Activated naive CD8-positive, alpha-beta T cell treated with anti-CD3 and anti-CD28 coated beads, Interleukin-2, amount 50 U/mL, for 24 hours (primary cell): ENCODE results near the gene RHBDD1.

Experiments used
- ATAC-seq: fragments of 150-1000 bp; cut with Tn5 transposase; one replicate; pipeline ENCODE4 v1.10.0; 2021
- DNase-seq: peaks from one replicate; pipeline ENCODE4 v3.0.0; 2021
- H3K27ac Mint-ChIP-seq: one replicate; pipeline ENCODE4 v1.8.0; 2021; ENCODE audit warnings: mild to moderate bottlenecking, mixed read lengths
- H3K27me3 Mint-ChIP-seq: one replicate; pipeline ENCODE4 v1.8.0; 2021; ENCODE audit warnings: mixed read lengths
- H3K36me3 Mint-ChIP-seq: one replicate; pipeline ENCODE4 v1.8.0; 2021; ENCODE audit warnings: low read depth, mixed read lengths
- H3K4me1 Mint-ChIP-seq: one replicate; pipeline ENCODE4 v1.8.0; 2021; ENCODE audit warnings: mixed read lengths
- H3K4me3 Mint-ChIP-seq: one replicate; pipeline ENCODE4 v1.8.0; 2021; ENCODE audit warnings: mild to moderate bottlenecking, moderate library complexity, mixed read lengths
- H3K9me3 Mint-ChIP-seq: one replicate; pipeline ENCODE4 v1.8.0; 2021; ENCODE audit warnings: mixed read lengths

RHBDD1 gene

GRCh38 chr2:227043981-227044380 lies 208.1 kb downstream of the RHBDD1 start:
- no peaks in the 10 kb centered on the region for H3K9me3 Mint-ChIP-seq
- DNase-seq (no peak), ATAC-seq (no peak)
- H3K27ac Mint-ChIP-seq = no peak overlapping the region
- no peaks in the 10 kb centered on the region for H3K4me1 Mint-ChIP-seq
- peaks cover 2% of the 10 kb centered on the region for H3K27me3 Mint-ChIP-seq
- H3K36me3 Mint-ChIP-seq = no peaks in the 10 kb centered on the region
- H3K4me3 Mint-ChIP-seq = no peak overlapping the region
